C1 segment of cervical spinal cord (tissue), 14 donors: ENCODE measurements around the gene UBE2L3.
A peak's percentile ranks its signal among the peaks of the same experiment; 100 is the strongest.
"Not testable (repeated sequence)": the region's sequence is repeated elsewhere in the genome, so short reads cannot be mapped to it uniquely, and the experiment has no call there.

Source experiments
- DNase-seq, 14 donors: peaks; one replicate each; lab custom pipeline; 2025; lab: John Stamatoyannopoulos, UW

Gene UBE2L3

GRCh38 chr22:21642584-21643448, 75.3 kb downstream of the UBE2L3 start:
- DNase-seq, result peak in 3 of 14 donors; percentile 7 to 38 (median 22)

- DNase-seq, result no peak
These were observed 76.2 kb downstream of the UBE2L3 start for GRCh38 chr22:21643533-21644357.

DNA sequence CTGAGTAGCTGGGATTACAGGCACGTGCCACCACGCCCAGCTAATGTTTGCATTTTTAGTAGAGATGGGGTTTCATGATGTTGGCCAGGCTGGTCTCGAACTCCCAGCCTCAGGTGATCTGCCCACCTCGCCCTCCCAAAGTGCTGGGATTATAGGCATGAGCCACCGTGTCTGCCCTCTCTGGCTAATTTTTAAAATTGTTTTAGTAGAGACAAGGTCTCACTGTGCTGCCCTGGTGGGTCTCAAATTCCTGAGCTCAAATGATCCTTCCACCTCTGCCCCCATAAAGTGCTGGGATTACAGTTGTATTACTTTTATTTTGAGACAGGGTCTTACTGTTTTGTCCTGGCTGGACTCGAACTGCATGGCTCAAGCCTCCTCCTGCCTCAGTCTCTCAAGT, 78.0 kb downstream of the UBE2L3 start:
- DNase-seq, result not testable (repeated sequence)

- peak in 9 of 14 donors; percentile 11 to 54 (median 29) for DNase-seq
These were observed 79.4 kb downstream of the UBE2L3 start for GRCh38 chr22:21646608-21647590.

GRCh38 chr22:21650280-21650679, 82.8 kb downstream of the UBE2L3 start:
- DNase-seq, result no peak

- no peak for DNase-seq
These were observed 83.5 kb downstream of the UBE2L3 start for GRCh38 chr22:21650823-21651520.

DNA sequence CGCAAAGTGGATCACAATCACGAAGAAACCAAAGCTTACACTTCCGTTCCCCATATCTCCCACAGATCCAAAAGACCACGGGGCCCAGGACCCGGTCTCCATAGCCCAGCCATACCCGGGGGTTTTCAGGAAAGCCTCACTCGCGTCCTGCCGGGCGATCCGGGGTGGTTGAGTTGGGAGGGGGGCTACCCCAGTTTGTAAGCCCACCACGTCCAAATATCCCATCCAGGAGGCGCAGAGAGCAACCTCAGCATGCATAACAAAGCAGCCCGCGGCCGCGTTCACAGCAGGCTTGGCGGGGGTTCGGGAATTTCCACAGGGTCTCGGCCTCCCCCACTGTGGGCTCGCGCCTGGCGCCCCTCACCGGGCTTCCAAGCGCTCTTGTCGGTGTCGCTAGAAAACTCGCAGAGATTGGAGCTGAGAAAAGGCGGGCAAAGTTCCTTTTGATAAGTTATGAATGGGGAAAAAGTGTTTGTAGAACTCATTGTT, 84.1 kb downstream of the UBE2L3 start:
- DNase-seq, result no peak

GRCh38 chr22:21652010-21652546, 84.6 kb downstream of the UBE2L3 start:
- peak in 13 of 14 donors; percentile 18 to 83 (median 63) for DNase-seq

DNA sequence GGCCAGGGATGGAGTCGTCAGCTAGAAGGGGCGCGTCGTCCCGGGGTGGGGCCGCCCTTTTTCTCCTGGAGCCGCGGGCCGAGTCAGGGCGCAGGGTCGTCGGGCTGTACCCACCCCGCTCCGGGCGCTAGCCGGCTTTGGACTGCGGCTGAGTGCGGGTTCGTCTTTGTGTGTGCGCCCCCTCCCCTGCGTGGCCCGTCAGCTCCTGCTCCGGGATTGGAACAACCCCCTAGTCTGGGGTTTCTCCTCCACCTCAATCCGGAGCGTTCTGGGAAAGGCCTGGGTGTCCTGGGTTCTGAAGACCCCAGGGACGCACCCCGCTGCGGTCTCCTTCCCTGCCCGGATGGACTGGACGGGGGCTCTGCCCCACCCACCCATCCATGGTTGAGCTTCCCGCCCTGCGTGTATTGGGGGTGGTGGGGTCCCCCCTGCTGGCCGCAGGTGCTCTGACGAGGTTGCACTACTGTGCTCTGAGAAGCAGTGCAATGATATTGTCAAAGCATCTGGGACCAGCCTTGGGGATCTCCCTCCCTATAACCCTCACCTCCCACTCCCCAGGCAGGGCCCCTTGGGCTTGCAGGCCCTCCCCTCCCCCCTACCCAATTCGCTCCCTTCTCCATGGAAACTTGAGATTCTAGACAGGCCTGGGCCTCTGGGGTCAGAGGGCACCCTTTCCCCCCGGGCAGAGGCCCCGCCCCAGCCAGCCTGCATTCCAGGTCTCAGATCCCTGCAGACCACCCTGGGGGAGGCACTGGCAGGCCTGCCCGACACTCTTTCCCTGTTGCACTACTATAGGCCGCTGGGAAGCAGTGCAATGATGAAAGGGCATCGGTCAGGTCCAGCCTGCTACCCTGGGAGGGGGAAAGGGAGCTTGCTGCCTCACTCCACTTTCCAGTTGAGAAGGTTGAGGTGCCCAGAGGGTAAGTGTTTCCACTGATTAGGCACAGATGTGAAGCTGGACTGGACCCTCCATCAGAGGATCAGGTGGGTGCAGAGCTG, 85.3 kb downstream of the UBE2L3 start:
- no peak for DNase-seq

- no peak for DNase-seq
These were observed 89.5 kb downstream of the UBE2L3 start for GRCh38 chr22:21657020-21657359.

DNA sequence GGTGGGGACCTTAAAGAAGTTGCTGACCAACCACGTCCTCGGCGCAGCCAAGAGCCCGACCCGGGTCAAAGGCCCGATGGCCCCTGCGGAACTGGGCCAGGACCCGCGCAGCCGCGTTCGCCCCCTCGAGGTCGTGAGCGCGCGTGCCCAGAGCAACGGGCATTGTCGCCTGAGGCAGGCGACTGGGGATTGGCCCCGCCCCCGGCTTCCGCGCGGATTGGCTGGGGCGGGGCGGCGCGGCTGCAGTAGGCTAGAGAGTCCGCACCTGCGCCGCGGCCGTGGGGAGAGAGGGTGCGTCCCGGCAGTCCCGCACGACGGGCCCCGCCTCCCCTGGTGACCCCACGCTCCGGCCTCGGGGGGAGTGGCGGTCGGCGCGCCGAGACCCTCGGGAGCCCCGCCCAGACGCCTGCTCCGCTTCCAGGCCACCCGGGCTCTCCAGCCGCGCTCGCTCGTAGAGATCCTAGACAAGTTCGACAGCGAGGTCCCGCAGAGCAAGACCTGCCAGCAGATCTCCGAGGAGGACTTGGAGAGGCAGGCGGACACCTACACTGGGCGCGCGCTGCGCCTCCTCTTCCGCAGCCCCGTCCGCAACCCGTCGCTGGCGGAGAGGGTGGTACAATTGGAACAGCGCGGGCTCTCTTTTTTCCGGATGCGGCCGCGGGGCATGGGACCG, 90.0 kb downstream of the UBE2L3 start:
- peak in 4 of 14 donors; percentile 4 to 45 (median 18) for DNase-seq

DNA sequence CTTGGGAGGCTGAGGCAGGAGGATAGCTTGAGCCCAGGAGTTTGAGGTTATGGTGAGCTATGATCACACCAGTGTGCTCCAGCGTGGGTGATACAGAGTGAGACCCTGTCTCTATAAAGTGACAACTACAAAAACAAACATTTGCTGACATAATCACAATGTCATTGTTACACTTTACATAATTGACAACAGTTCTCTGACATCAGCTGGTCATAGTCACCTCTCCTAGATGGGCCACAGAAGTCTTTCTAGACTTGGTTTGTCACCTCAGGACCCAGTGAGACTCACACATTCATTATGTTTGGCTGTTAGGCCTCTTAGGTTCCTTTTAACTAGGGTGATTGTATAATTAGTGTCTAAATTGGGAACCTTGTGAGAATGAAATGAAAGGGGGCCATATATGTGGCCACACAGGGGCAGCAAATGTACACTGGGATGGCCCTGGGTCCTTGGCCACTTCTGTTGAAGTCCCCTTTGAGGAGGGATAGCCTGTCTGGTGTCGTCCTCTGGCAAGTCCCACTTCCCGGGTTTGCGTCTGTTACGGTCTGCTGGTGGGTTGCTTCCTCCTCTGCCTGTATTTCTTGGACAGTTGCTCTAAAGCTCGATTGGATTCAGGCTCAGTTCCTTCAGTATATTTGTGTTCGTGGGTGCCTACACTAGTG, 92.5 kb downstream of the UBE2L3 start:
- DNase-seq, result no peak

GRCh38 chr22:21660904-21661303, 93.4 kb downstream of the UBE2L3 start:
- DNase-seq, result no peak

GRCh38 chr22:21661991-21662390, 94.5 kb downstream of the UBE2L3 start:
- DNase-seq, result no peak

GRCh38 chr22:21663738-21664137, 96.2 kb downstream of the UBE2L3 start:
- no peak for DNase-seq

DNA sequence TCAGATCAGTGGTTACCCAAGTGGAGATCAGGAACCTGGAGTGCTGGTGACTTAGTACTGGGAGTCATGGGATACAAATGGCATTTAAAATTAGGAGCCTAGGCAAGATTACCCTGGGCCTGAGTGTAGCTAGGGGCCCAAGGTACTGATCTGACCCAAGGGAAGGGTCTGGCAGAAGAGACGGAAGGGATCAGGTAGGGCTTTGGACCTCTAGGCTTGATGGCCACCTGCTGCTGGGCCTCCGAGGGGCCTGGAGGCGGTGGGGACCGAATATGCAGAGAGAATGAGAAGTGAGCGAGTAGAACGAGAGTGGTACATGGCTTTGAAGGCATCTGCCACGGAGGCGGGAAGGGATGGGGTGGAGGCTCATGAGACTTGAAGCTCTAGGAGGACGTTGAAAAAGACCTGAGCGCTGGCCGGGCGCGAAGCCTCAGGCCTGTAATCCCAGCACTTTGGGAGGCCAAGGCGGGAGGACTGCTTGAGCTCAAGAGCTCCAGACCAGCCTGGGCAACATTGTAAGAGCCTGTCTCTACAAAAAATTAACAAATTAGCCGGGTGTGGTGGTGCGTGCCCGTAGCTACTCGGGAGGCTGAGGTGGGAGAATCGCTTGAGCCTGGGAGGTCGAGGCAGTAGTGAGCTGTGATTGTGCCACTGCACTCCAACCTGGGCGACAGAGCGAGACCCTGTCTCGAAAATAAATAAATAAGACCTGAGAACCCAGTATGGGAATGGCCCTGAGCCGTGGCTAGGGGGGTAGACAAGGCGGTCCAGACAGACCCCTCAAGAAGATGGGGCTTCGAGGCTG, 97.7 kb downstream of the UBE2L3 start:
- no peak for DNase-seq

DNA sequence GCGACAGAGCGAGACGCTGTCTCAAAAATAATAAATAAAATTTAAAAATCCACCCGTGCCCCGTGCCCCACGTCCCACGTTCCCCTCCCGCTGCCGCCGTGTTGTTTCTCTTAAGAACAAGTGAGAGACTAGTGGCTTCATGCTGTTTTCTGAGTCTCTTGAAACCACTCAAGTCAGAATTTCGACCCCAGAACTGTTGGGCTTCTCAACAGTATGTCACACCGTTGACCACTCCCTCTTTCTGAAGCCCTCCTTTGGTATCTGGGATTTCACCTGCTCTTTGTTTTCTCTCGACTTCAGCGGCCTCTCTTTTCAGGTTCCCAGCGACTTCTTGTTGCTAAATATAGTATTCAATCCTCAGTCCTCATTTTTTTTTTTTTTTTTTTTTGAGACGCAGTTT, 99.3 kb downstream of the UBE2L3 start:
- DNase-seq, result no peak
